Diencephalon (tissue), 1 donor: Measurements from ENCODE around the gene DDX18. TPM values are rescaled to one million over a fixed set of nuclear protein-coding genes. Genes with fewer than 3 reads are reported as not detected.

Experiments used
- total RNA-seq: library from RNA; depleted of rRNA; stranded (reverse); fragments of >200 nt; gene quantifications from one replicate; pipeline ENCODE4 v1.2.3, GENCODE V29; 2014

Gene DDX18
- total RNA-seq: 61.8 TPM

GRCh38 chr2:117814417-117815264 lies at the start of gene DDX18:
Gene DDX18, plus strand, starts transcription at chr2:117814691. Its CDS starts 87 bp downstream, at chr2:117814778.

Other genes with a start within 250 kb of the DDX18 start
- gene CCDC93, start 199.4 kb downstream of the DDX18 start, total RNA-seq: 49.4 TPM